Measurements from ENCODE around the gene SLCO3A1.
A peak's percentile ranks its signal among the peaks of the same experiment; 100 is the strongest.
"Not testable (repeated sequence)": the region's sequence is repeated elsewhere in the genome, so short reads cannot be mapped to it uniquely, and the experiment has no call there.

The SLCO3A1 gene

DNA sequence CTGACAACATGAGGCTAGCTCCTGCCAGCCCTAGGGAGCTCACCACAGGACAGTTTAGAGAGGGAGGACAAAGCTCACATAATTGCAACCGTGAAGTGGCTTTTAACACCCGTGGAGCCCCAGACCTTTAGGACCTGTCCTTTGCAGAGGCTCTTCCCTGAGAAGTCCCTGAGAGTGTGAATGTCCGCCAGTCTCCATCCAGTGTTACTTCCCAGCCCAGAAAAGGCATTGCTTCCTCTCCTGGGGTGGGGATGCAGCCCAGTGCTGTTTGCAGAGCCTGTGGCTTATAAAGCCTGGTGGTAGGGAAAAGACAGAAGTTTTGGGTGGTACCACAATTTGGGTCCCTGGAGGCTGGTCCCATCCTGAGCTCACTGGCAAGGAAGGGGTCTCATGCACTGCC lies 182.0 kb downstream of the SLCO3A1 start:
- DNase-seq (ENCODE audit: low read depth): no peak

DNA sequence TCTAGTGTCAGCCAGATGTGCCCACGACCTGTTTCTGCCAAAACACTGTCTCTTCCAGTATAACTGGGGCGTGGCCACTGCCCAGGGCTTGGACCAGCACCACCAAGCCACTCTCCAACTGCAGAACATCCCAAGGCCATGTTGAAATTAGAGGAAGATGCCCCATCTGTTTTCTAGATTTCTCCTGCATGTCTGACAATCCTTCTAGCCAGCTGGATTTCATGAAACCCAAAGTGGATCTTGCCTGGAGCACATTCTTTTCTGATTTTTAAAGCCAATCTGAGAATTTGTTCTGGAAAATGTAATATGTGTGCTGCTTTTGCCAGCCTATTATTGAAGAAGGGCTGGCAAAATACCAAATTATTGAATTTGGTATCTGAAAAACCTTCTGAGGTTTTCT lies 182.5 kb downstream of the SLCO3A1 start:
- no peak for DNase-seq (ENCODE audit: low read depth)

DNA sequence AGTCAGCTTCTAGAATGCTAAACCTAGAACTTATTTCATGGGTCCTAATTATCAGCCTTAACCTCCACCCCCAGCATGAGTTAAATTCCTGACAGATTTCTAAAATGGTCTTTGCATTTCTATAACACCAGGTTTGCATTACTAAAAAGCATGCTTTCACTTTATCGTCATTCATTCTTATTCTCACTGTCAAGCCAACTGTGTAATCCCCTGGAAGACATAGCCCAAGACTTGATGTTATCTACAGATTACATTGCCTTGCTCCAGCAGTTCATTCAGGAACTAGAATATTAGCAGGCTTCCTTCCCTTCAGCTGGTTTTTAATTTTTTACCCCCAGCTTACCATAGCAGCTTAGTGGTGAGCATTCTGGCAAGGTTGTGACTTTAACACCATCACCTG lies 184.0 kb downstream of the SLCO3A1 start:
- no peak for DNase-seq (ENCODE audit: low read depth)

DNA sequence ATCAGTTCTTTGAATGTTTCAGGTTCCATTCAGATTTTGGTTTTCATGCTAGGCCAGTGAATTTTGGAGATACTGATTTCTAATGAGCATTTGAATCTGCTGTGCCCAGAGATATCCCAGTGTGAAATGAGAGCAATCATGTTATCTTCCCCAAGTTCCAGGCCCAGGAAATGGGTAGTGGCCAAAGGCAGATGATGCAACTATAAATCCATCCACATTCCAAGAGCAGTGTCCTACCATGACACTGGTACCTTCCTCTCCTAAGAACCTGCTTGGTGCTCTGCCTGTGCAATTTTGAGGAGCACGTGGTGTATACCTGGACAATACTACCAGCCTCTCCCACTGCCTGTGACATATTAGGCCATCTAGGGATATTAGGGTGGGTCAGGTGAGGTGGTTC lies 186.8 kb downstream of the SLCO3A1 start:
- DNase-seq (ENCODE audit: low read depth): no peak

DNA sequence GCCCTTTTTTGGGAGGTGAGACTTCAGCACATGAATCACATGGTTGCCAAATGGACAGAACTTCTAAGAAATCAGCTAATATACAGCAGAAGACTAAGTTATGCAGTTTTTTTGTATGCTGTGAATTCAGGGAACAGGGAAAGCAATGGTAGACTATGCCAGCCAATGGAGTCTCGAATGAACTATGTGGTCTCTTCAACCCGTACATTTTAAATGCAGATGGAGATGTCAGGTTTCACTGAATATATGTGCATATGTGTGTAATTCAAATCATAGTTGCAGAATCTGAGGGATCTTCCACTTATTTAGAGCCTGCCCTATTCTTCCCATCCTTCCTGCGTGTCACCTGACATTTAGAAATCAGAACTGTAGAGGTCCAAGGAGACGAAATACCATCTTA lies 187.9 kb downstream of the SLCO3A1 start:
- DNase-seq (ENCODE audit: low read depth): no peak

DNA sequence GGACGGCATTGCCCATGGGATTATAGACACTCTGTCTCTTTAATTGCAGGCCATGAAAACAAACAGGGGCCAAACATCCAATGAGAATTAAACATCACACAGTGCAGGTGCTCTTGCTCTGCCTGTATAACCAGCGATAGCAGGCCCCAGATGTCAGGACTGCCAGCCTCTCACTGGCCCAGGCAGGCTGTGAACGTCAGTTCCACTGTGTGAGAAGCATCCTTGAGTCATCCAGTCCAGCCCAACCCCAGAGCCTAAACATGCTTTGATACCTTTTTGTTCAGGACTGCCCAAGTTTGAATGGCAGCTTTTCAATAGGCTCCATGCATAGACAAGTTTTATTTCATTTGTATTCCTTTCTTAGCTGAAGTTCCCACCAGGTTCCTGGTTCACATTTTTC lies 189.8 kb downstream of the SLCO3A1 start:
- DNase-seq (ENCODE audit: low read depth): no peak

DNA sequence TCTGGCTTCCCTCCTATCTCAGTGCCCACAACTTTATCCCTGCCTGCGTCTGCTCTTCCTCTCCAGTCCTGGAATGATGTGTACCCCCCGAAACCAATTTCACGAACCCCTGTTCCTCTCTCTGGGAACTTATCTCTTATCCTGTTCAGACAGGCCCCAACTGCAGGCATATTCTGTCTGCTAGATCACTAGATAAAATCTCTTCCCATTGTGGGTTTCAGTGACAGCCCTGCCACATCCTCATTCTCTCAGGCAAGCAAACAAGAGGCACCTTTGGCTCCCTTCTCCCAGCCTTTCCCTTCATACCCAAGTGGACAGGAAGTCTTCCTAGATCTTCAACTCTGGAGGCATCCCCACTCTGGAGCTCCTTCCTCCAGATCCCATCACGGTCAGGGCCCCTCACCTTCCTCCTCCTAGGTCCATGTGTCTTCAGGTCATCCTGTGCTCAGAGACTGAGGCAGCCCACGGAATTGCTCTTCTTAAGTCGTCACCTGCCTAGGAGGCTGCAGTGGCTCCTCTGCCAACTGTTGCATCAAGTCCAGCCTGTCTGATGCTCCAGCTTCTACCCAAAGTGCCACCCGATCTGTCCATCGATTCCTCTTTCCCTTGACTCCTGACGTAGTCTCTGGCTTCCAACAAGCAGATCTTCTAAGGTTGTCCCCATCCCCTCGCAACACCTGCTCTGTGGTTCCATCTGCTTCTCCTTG lies 190.8 kb downstream of the SLCO3A1 start:
- DNase-seq (ENCODE audit: low read depth): no peak

DNA sequence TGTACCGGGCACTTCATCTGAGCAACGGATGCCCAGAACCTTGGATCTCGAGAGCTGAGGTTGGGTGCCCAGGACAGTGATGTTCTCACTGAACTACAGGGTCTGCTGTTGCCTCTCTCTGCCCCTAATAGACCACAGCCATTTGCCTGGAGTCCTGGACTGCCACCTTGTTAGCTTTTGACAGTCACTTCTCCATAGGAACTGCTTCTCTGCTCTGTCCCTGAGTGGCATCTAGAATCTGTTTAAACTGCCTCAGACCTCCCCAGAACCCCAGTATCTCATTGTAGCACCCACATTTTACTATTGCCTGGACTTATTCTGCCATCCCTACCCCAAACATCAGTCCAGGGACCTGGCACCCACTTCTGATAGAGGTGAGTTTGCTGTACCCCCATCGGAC lies 194.4 kb downstream of the SLCO3A1 start:
- no peak for DNase-seq (ENCODE audit: low read depth)

DNA sequence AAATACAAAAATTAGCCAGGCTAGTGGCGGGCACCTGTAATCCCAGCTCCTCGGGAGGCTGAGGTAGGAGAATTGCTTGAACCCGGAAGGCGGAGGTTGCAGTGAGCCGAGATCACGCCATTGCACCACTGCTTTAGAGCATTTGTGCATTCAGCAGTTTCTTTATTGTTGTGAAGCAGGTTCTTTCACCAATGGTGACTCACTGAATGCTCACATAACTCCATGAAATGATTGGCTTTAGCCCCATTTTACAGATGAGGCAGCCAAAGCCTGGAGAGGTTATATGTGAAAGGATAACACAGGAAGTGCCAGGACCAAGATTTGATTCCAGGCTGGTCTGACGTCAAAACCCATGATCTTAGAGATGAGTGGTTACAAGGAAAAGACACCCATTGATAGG lies 195.2 kb downstream of the SLCO3A1 start:
- no peak for DNase-seq (ENCODE audit: low read depth)

DNA sequence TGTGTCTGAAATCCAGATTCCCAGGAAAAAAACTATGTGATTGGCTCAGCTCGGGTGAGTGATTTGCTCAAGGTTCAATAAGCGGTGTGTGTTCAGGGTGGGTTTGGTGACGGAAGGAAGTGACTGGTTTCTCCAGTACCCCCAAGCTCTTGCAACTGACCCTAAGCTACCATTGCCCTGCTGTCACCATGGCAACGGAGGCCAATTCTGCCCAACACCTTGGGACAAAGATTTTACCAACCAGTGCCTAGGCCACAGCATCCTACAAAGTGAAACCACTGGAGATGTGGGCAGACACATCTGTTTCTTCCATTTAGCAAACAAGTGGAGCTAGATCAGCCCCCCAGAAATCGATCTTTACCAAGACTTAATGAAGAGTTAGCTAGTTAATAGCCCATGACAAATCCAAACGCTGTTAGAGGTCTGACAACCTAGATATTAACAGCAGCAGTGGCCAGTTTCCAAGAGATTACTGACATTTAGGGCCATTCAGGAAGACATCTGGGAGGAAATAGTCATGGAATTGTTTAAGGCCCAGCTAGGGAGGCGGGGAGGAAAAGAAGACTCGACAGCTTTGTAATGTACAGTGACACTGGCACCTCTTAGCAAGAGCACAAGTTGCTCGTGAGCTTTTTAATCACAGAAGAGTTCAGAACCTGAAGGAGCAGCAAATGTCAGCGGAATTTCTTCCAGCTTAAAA lies 195.9 kb downstream of the SLCO3A1 start:
- no peak for DNase-seq (ENCODE audit: low read depth)

DNA sequence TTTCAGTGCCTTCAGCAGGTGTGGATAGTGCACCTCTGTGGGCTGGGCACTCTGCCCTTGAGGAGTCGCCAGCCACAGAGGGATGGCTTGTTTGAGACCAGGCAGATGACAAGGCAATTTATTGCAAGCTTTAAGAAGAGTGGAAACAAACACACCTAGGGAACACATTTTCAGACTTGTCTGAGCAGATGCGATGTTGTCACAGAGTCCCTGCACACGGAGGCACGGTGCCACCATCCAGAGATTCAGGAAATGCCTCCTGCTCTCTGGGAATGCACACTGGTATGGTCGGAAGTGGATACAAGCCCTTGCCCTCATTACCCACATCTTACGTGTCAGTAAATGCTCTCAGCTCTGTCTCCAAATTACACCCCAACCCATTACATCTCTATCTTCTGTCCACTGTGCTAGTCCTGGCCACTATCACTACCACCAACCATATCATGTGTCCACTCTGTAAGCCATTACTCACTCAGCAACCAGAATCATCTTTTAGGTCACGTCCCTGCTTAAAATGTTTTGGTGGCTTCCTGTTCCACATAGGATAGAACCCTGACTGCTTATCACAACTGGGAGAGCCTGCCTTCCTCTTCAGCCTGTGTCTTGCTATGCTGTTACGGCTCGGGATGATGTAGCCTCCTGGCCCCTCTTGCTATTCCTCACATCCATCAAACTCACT lies 196.9 kb downstream of the SLCO3A1 start:
- DNase-seq (ENCODE audit: low read depth): no peak

DNA sequence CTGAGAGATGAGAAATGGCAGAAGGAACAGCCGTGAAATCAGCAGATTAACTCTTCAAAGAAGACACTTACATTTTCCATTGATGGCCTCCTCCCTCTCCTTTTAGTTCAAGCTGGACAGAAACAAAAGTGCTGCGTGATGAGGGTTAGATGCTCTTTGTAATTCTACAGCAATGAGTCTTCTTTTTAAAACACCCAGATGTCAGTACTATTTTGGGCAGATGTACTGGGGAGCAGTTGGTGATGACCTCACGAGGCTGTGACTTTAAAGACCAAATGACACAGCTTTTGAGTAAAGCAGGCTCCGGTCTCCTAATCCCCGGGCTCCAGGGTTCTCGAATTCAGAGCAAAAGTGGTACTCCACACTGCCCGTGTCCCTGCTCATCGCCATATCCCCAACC lies 198.2 kb downstream of the SLCO3A1 start:
- DNase-seq (ENCODE audit: low read depth): no peak

DNA sequence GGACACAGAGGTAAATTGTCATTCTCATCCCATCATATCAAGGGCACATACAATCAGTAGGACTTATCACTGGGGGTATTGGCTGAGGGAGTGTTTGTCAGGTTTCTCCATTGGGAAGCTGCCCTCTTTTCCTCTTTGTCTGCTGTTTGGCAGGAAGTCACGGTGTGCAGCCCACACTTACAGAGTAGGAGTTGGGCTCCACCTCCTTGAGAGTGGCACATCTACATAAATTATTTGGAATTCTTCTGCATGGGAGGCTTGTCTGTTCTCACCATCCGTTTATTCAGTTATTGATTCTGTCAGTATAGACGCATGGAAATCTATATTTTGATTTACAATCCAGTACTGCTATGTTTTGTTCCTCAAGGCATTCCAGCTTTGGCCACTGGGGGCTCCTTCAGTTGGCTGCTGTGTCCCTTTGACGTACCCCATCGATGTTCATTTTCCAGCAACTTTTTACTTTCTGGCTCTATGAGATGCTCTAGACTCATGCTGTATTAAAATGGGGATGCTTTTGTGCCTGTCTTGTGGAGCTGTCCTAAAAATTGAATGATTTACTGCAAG lies 200.3 kb downstream of the SLCO3A1 start:
- DNase-seq (ENCODE audit: low read depth): no peak

DNA sequence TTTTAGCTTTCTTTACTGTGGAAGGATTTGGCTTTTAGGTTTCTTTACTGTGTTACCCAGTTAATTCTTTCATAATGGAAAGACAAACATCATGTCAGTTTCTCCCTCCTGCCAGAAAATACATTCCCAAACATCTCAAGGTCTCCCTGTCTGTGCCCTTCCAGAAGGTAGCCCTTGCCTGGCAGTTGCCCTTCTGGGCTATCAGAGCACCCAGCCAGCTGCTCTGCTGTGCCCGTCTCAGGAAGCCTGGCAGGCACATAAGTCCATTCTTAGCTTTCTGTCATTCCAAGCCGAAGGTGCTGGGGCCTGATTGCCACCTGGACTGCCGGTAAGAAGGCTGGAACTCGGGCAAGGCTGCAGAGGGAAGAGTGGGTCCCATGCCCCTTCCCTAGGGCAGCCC lies 203.4 kb downstream of the SLCO3A1 start:
- DNase-seq (ENCODE audit: low read depth): no peak

DNA sequence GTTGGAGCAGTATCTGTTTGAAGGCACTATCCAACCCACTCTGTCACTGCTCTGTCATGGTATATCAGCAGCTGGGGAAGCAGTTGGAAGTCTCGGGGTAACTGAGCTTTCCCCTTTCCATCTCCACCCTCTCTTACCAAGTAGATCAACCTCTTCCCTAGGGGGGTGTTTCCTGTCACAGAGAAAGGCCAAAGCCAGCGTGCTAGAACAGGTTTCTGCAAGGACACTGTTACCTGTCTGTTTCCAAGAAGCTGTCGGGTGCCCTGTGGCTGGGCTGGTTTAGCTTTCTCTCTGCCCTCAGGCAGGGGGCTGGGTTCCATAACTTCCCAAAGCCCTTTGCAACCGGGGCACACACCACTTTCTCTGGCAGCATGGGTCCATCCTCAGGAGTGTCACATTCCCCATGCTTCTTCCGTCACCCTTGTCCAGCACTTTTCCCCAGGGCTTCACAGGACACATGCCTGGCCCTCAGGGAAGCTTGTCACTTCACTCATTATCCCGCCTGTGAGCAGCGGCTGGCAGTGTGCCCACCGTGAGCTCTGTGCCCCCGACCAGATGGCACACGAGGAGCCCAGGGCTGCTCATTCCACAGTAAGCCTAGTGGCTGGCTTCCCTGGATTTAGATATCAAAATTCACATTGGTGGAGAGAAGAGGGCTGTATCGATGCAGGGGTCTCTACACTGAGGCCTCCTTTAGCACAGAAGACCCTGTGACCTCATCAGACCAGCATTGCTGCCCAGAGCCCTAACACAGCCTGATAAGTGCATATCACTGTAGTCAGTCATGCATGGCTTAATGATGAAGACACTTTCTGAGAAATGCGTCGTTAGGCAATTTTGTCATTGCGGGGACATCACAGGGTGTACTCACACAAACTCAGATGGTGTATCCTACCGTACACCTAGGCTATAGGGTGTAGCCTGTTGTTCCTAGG lies 205.8 kb downstream of the SLCO3A1 start:
- no peak for DNase-seq (ENCODE audit: low read depth)

DNA sequence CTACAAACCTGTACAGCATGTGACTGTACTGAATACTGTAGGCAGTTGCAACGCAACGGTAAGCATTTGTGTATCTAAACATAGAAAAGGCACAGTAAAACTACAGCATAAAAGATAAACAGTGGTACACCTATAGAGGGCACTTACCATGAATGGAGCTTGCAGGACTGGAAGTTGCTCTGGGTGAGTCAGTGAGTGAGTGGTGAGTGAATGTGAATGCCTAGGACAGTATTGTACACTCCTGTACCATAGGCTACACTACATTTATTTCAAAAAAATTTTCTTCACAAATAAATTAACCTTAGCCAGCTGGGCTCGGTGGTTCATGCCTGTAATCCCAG lies 206.4 kb downstream of the SLCO3A1 start:
- not testable (repeated sequence) for DNase-seq (ENCODE audit: low read depth)

DNA sequence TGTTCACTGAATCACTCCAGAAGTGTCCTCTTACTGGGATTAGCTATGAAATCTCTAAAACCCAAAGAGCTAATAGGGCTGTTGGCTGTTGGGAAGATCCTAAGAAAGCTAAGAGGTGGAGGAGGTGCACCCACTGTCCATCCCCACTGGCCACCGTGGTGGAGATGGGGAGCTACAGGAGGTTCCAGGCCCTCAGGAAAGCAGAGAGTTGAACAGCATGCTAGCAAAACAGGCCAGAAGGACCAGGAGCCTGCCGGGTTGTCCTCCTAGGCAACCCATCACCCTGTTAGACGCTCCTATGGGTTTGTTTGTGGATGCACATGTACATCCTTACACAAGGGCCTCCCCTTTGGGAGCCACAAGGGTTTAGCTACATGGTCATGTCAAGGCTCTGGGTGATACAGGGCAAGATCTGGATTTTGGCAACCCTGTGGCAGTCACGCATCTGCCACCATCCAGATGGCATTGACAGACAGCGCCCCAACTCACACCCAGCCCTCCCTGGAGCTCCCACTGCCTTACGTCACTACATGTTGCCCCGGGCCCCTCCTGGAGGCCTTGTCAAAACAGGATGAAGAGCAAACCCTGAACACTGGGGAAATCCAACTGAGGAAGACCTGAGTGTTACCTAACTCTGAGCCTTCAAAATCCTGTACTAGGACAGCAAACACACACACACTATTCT lies 208.1 kb downstream of the SLCO3A1 start:
- DNase-seq (ENCODE audit: low read depth): no peak

DNA sequence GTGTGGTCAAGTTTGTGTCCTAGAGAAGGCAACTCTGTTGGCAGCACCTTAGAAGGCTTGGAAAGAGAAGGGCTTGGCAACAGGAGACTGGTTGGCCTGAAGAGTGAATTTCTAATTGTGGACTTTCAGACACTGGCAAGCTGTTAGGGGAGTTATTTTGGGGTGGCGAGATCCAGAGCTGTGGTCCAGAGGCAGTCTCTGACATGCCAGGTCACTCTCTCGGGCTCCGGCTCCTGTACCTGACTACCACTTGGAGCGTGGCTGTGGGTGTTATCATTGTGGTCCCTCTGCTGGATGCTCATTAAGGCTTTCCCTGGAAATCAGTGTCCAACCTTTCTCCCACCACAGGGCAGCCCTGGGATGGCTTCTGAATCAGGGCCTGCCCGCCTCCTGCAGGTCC lies 209.0 kb downstream of the SLCO3A1 start:
- DNase-seq (ENCODE audit: low read depth): no peak

DNA sequence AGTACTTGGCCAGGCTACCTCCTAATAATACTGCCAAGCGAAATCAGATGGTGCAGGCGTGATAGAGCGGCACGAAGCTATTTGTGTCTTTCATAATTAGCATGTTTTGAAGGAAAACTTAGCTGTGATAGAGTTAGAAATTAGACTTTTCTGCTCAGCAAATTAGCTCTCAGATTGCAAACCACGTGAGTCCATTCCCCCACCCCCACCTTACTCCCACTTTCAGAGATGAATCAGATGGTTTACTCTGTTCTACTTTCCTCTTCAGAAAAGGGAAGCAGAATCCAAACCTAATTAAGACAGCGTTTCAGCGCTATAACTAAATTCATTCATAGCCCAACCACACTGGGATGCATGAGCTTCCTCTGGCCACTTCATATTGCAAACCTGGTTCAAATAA lies 214.6 kb downstream of the SLCO3A1 start:
- no peak for DNase-seq (ENCODE audit: low read depth)

DNA sequence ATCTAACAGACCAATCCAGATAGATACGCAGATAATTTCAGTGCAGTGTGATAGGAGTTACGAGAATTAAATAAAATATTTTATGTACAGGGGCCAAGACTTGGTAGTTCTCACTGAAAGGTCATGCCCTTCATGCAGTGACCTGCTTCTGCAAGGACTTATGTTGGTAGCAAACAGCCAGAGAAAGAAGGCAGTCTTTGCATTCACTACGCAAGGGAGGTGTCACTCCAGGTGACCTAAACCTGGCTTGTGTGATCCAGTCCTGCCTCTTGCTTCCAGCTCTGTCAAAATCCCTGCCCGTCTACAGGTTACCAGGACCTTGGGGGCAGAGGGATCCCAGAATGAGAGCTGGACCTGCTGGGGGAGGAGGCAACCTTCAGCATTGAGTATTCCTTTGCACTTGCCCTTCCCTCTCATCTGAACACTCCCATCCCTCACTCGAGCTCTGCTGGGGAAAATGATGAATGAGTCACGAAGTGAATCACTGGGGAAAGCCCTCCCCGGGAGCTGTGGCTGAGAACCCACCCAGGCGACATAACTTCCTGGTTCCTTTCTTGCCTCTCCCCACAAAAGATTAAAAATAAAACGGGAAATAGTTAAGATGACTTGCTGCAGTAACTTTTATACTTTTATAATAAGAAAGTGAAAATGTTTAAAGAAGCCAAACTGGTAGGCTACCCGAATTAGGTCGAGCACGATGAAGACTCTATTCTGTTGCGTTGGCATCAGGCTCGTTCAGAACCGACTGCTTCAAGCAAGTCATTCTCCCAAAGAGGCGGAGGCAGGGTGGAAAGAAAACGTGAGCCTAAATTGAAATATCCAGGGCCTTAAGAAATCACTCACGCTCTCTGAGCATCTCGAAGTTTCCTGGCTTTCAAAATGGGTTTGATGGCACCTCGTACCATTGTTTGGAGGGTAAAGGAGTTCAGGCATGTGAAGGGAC lies 216.1 kb downstream of the SLCO3A1 start:
- DNase-seq (ENCODE audit: low read depth): peak; percentile 14
